Omental fat pad (tissue), 4 donors: ENCODE measurements around the gene TTLL10. TPM values are rescaled to one million over a fixed set of nuclear protein-coding genes. Genes with fewer than 3 reads are reported as not detected.

ENCODE experiments used
- ATAC-seq: fragments of 150-250 bp; one replicate; pipeline ENCODE4 v1.9.1; 2016; ENCODE audit warnings: mild to moderate bottlenecking, moderate library complexity; ENCODE audit not compliant: low FRiP score
- DNase-seq: peaks from one replicate; pipeline ENCODE4 v3.0.0-alpha.2; 2019; ENCODE audit warnings: low spot score
- CTCF ChIP-seq, 3 donors: fragments of 450-650 bp; IDR thresholded peaks; one replicate each; pipeline ENCODE4 v1.5.1; 2016 to 2017; ENCODE audit warnings: antibody characterized with exemption in 3 of 3, mild to moderate bottlenecking in 3 of 3, moderate library complexity in 2 of 3
- total RNA-seq, 4 donors: library from RNA; depleted of rRNA; stranded (reverse); fragments of >200 nt; gene quantifications; one replicate each; pipeline ENCODE4 v1.1.0, GENCODE V29; 2016

TTLL10 gene
- total RNA-seq, 4 donors from 2014 or later = 0.48 to 1.0 (median 0.95) TPM; not detected in 1

- no peak for ATAC-seq
- TF ChIP-seq CTCF (IDR thresholded peaks at IDR 0.05) = no peak
- no peak for DNase-seq
Measured at GRCh38 chr1:1236176-1236763, 62.6 kb downstream of the TTLL10 start.

GRCh38 chr1:1236945-1237873 is 63.5 kb downstream of the TTLL10 start:
- no peak for TF ChIP-seq CTCF (IDR thresholded peaks at IDR 0.05)
- DNase-seq (no peak), ATAC-seq (no peak)

GRCh38 chr1:1237874-1238701 is 64.4 kb downstream of the TTLL10 start:
- no peak for TF ChIP-seq CTCF (IDR thresholded peaks at IDR 0.05)
- DNase-seq (no peak), ATAC-seq (no peak)

- no peak for TF ChIP-seq CTCF (IDR thresholded peaks at IDR 0.05)
- ATAC-seq (no peak), DNase-seq (no peak)
Measured at GRCh38 chr1:1238702-1239178, 65.1 kb downstream of the TTLL10 start.

GRCh38 chr1:1239227-1239613 is 65.5 kb downstream of the TTLL10 start:
- DNase-seq = no peak
- TF ChIP-seq CTCF (IDR thresholded peaks at IDR 0.05) = no peak
- ATAC-seq = no peak

GRCh38 chr1:1239614-1240347 is 66.1 kb downstream of the TTLL10 start:
- DNase-seq = no peak
- no peak for ATAC-seq
- no peak for TF ChIP-seq CTCF (IDR thresholded peaks at IDR 0.05)
